Measurements from ENCODE around the gene APLP2. TPM values are rescaled to one million over a fixed set of nuclear protein-coding genes. Genes with fewer than 3 reads are reported as not detected.
"Not testable (repeated sequence)": the region's sequence is repeated elsewhere in the genome, so short reads cannot be mapped to it uniquely, and the experiment has no call there.

APLP2 gene
- total RNA-seq, 1 donor: 278 TPM

DNA sequence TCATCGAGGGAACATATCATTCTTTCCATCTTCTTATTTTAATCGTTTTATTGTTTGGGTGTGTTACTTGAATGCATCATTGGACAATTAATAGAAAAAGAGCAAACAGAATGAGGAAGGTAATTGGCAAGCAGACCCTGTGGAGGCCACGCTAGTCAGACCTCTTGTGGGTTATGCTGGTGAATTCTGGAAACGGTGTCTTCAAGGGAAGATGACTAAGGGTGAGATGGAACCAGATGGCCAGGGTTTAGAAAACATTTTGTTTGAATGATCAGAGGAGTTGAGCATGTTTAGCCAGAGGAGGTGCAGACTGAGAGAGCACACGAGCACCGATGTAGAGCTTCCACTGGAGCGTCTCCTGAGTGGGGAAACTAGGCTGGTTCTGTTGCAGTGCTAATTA, 98.4 kb downstream of the APLP2 start:
- H3K4me3 ChIP-seq (ENCODE audit: low read depth, low read length): no peak overlapping the region
- TF ChIP-seq CTCF (IDR thresholded peaks at IDR 0.05; ENCODE audit: insufficient read depth, low read depth, low read length): no peak
- DNase-seq (ENCODE audit: low read depth): no peak

- no peak for DNase-seq (ENCODE audit: low read depth)
- no peak overlapping the region for H3K4me3 ChIP-seq (ENCODE audit: low read depth, low read length)
- TF ChIP-seq CTCF (IDR thresholded peaks at IDR 0.05; ENCODE audit: insufficient read depth, low read depth, low read length): no peak
These were observed 100.7 kb downstream of the APLP2 start for GRCh38 chr11:130170345-130170744.

GRCh38 chr11:130171534-130171933, 101.8 kb downstream of the APLP2 start:
- DNase-seq (ENCODE audit: low read depth): no peak
- H3K4me3 ChIP-seq (ENCODE audit: low read depth, low read length): no peak overlapping the region
- TF ChIP-seq CTCF (IDR thresholded peaks at IDR 0.05; ENCODE audit: insufficient read depth, low read depth, low read length): no peak

- not testable (repeated sequence) for H3K4me3 ChIP-seq (ENCODE audit: low read depth, low read length); DNase-seq (ENCODE audit: low read depth)
These were observed 102.3 kb downstream of the APLP2 start for GRCh38 chr11:130172001-130172400.

GRCh38 chr11:130174642-130175041, 104.9 kb downstream of the APLP2 start:
- H3K4me3 ChIP-seq (ENCODE audit: low read depth, low read length): no peak overlapping the region
- DNase-seq (ENCODE audit: low read depth): no peak
- no peak for TF ChIP-seq CTCF (IDR thresholded peaks at IDR 0.05; ENCODE audit: insufficient read depth, low read depth, low read length)

GRCh38 chr11:130175898-130176297, 106.2 kb downstream of the APLP2 start:
- no peak for TF ChIP-seq CTCF (IDR thresholded peaks at IDR 0.05; ENCODE audit: insufficient read depth, low read depth, low read length)
- no peak overlapping the region for H3K4me3 ChIP-seq (ENCODE audit: low read depth, low read length)
- no peak for DNase-seq (ENCODE audit: low read depth)

- H3K4me3 ChIP-seq (ENCODE audit: low read depth, low read length): no peak overlapping the region
- no peak for DNase-seq (ENCODE audit: low read depth)
- TF ChIP-seq CTCF (IDR thresholded peaks at IDR 0.05; ENCODE audit: insufficient read depth, low read depth, low read length): no peak
These were observed 108.1 kb downstream of the APLP2 start for GRCh38 chr11:130177782-130178181.

Measured in fibroblast of villous mesenchyme (primary cell).